Gastroesophageal sphincter (tissue), 3 donors: ENCODE measurements around the gene TAGLN3.

Experiments
- CTCF ChIP-seq, 4 experiments: fragments of 200-600 bp in 2 of 4; fragments of 450-650 bp in 2 of 4; sonication (generic) in 1 of 4; IDR thresholded peaks; one replicate each; pipeline ENCODE4 v1.5.1; 2017 to 2019; ENCODE audit warnings: antibody characterized with exemption in 4 of 4, mild to moderate bottlenecking in 2 of 4, moderate library complexity in 2 of 4
- POLR2A ChIP-seq, 2 donors: fragments of 450-650 bp; IDR thresholded peaks; one replicate each; pipeline ENCODE4 v1.6.1; 2017; ENCODE audit warnings: antibody characterized with exemption in 2 of 2, mild to moderate bottlenecking in 2 of 2, moderate library complexity in 1 of 2

GRCh38 chr3:111955876-111956275, 42.8 kb upstream of the TAGLN3 start:
- no peak for TF ChIP-seq CTCF (IDR thresholded peaks at IDR 0.05)
- TF ChIP-seq POLR2A (IDR thresholded peaks at IDR 0.05) = no peak
